Left kidney (tissue), 8 donors: ENCODE measurements around the gene ICAM4. TPM values are rescaled to one million over a fixed set of nuclear protein-coding genes. Genes with fewer than 3 reads are reported as not detected.
"Not testable (repeated sequence)": the region's sequence is repeated elsewhere in the genome, so short reads cannot be mapped to it uniquely, and the experiment has no call there.

Experiments
- DNase-seq: peaks from one replicate; pipeline ENCODE4 v3.0.0-alpha.2; 2013
- long read RNA-seq, 8 donors: transcript quantifications; one replicate each; lab custom pipeline, GENCODE V29; 2026
- polyA plus RNA-seq: library from polyadenylated mRNA; unstranded; fragments of 120-200 nt; gene quantifications from one replicate; pipeline ENCODE4 v1.2.1, GENCODE V29; 2013; ENCODE audit not compliant: insufficient read length

Gene ICAM4, protein sequence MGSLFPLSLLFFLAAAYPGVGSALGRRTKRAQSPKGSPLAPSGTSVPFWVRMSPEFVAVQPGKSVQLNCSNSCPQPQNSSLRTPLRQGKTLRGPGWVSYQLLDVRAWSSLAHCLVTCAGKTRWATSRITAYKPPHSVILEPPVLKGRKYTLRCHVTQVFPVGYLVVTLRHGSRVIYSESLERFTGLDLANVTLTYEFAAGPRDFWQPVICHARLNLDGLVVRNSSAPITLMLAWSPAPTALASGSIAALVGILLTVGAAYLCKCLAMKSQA
- polyA plus RNA-seq: 0.37 TPM
- long read RNA-seq, donor 1: 0 reads
- long read RNA-seq, donor 2: 0 reads
- long read RNA-seq, donor 3: 0 reads
- long read RNA-seq, donor 4: 0 reads
- long read RNA-seq, donor 5: 0 reads
- long read RNA-seq, donor 6: 0 reads
- long read RNA-seq, donor 7: 0 reads
- long read RNA-seq, donor 8: 0 reads

DNA sequence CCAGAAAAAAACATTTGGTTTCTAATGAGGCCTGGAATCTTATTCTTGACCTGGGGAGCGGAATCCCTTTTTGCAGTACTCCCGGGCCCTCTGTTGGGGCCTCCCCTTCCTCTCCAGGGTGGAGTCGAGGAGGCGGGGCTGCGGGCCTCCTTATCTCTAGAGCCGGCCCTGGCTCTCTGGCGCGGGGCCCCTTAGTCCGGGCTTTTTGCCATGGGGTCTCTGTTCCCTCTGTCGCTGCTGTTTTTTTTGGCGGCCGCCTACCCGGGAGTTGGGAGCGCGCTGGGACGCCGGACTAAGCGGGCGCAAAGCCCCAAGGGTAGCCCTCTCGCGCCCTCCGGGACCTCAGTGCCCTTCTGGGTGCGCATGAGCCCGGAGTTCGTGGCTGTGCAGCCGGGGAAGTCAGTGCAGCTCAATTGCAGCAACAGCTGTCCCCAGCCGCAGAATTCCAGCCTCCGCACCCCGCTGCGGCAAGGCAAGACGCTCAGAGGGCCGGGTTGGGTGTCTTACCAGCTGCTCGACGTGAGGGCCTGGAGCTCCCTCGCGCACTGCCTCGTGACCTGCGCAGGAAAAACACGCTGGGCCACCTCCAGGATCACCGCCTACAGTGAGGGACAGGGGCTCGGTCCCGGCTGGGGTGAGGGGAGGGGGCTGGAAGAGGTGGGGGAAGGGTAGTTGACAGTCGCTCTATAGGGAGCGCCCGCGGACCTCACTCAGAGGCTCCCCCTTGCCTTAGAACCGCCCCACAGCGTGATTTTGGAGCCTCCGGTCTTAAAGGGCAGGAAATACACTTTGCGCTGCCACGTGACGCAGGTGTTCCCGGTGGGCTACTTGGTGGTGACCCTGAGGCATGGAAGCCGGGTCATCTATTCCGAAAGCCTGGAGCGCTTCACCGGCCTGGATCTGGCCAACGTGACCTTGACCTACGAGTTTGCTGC lies at the start of gene ICAM4:
Gene ICAM4, plus strand, starts transcription at position 153 of the 935 bp plus-strand sequence. Its CDS starts 58 bp downstream, at position 211.
- DNase-seq: peak; percentile 81

DNA sequence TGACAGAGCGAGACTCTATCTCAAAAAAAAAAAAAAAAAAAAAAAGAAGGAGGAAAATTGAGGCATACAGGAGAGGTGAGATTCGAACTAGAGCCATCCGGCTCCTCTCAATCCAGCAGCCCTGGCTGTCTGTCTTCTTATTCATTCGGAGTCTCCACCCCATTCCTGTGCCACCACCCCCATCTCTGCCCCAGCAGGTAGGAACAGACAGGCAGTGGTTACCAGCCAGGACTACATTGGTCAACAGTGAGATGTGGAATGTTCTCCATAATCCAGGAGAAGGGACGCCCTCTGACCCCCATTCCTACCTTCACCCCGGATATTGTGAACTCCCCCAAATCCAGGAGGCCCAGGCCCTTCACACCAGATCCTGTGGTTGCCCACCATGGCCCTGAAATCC lies 49.1 kb upstream of the ICAM4 start:
- DNase-seq: no peak

DNA sequence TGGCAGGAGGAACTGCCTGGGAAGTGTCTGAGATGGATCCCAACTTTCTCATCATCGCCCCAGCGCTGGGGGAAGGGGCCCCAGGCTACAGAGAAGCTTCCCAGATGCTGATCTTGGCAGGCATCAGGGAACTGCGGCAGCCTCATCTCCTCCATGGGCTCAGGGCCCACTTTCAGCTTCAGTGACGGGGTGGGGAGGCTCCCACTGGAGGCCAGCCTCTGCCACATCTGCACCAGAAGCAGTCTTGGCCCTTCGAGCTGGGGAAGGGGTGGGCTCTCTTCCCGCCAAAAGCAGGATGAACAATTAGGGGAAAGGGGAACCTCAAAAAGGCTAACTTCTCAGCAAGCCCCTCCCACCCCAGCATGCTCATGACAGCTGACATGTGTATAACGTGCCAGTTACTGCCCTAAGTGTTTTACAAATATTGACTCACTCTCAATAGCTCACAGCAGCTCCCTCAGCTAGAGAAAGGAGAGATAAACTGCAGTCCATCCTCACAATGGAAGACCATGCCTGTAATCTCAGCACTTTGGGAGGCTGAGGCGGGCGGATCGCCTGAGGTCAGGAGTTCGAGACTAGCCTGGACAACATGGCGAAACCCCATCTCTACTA lies 48.5 kb upstream of the ICAM4 start:
- DNase-seq: peak; percentile 56

DNA sequence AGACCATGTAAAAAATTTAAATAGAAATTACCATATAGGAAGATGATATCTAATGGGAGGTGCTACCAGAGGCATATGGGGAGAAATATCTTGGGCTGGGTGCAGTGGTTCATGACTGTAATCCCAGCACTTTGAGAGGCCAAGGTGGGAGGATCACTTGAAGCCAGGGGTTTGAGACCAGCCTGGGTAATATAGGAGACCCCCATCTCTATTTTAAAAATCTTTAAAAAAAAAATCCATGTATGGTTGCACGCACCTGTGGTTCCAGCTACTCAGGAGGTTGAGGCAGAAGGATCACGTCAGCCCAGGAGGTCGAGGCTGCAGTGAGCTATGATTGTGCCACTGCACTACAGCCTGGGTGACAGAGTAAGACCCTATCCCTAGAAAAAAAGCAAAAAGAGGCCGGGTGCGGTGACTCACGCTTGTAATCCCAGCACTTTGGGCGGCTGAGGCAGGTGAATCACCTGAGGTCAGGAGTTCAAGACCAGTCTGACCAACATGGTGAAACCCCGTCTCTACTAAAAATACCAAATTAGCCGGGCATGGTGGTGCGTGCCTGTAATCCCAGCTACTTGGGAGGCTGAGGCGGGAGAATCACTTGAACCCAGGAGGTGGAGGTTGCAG lies 44.8 kb upstream of the ICAM4 start:
- DNase-seq: not testable (repeated sequence)

DNA sequence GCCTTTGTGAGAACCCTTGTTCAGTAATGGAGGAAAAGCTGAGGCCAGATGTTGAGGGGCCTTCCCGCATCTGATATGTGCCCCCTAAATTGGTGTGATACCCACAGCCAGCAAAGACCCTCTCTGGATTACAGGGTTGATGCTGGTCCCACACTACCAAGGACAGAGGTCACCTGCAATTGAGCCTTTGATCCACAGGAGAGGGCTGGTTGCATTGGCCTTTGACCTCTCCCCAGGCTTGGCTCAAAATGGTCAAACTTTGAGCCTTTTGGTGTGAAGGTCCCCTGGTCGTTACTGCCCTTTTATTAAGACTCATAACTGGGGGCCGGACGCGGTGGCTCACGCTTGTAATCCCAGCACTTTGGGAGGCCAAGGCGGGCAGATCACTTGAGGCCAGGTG lies 43.1 kb upstream of the ICAM4 start:
- DNase-seq: no peak

DNA sequence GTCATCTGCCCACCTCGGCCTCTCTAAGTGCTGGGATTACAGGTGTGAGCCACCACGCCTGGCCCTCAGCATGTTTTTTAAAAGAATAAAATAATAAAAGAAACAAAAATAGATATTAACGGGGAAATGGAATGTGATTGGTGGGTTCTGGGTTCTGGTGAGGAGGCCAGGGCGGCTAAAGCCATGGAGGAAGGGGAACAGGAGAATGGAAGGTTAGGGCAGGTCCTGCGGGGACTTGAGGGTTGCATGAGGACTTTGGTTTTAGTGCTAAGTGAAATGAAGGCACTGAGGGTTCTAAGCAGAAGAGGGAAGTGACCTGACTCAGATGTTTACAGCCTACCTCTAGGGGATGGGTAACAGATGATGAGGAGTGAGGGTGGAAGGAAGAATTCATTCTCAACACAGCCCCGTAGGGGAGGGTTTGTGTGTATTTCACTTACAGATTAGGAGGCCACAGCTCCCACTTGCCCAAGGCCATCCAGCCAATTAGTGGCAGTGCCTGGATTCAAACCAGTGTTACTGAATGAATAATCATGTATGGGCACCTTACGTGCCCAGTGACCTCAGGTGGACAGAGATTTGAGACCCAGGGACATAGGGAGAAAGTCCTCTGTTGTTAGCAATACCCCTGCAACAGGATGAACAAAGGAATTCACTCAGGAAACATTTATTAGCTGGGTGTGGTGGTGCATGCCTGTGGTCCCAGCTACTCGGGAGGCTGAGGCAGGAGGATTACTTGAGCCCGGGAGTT lies 41.4 kb upstream of the ICAM4 start:
- DNase-seq: no peak

DNA sequence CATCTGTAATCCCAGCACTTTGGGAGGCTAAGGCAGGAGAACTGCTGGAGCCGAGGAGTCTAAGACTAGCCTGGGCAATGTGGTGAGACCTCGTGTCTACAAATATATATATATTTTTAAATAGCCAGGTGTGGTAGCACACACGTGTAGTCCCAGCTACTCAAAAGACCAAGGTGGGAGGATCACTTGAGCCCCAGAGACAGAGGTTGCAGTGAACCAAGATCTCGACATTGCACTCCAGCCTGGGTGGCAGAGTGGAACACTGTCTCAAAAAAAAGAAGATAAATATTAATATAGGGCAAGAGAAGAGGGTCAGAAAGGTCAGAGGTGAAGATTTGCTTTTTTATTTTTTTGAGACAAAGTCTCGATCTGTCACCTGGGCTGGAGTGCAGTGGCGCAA lies 40.2 kb upstream of the ICAM4 start:
- no peak for DNase-seq

DNA sequence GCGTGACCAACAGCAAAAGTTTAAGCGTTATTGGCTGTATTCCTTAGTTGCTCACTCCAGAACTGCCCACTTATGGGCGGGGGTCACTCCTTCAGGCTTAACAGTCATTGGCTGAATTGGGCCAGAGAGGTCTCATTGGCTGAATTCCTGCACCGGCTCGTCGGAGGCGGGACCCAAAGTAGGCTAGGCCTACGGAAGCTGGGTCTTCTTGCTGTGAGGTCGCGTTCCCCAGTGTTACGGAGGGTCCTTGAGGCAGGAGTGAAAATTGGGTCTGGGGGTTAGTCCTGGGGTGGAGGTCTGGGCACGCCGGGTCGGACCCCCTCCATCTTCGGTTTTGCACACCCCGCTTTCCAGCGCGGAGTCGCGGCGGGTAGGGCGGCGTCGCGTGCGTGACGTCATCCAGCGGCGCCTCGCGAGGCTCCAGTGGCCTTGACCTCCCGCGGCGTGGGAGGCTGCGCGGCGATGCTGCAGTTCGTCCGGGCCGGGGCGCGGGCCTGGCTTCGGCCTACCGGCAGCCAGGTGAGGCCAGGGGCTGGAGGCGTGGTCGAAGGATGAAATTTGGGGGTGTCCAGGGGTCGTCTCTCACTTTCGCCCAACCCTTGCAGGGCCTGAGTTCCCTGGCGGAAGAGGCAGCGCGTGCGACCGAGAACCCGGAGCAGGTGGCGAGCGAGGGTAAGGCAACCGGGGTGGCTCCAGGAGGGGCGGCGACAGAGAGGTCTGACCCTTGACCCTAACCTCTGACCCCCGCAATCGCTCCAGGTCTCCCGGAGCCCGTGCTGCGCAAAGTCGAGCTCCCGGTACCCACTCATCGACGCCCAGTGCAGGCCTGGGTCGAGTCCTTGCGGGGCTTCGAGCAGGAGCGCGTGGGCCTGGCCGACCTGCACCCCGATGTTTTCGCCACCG lies 34.7 kb upstream of the ICAM4 start, which contains the start of gene MRPL4:
Gene MRPL4, plus strand, starts transcription at position 423 of the 903 bp plus-strand sequence. Its CDS starts 40 bp downstream, at position 463.
- peak; percentile 98 for DNase-seq

DNA sequence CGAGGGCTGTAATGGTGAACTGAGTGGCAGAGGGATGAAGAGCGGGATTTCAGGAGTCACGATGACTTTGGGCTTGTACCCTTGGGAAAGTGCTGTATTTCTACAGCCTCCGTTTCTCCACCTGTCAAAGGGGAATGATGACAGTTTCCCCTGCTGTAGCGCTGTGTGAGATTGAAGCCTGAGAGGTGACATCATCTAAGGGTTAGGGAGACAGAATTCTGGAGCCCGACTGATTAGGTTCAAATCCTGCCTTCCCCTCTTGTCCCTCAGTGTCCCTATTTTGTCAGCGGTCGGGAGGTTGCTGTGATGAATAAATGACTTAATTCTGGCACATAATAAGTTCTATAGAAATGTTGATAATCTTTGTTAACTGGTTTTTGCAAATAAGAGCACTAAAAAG lies 34.0 kb upstream of the ICAM4 start:
- no peak for DNase-seq

DNA sequence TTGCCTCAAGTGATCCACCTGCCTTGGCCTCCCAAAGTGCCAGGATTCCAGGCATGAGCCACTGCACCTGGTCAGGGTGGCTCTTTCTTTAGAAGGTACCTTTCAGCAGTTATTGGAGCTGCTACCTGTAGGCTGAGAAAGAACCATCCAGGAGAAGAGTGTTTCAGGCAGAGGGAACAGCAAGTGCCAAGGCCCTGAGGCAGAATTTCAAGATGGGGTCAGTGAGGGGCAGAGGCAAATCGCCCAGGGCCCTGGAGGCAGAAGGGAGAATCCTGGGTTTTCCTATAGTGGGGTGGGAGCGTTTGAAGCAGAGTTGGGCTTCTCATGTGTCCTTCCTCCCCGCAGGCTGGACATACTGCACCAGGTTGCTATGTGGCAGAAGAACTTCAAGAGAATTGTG lies 32.5 kb upstream of the ICAM4 start:
- no peak for DNase-seq

DNA sequence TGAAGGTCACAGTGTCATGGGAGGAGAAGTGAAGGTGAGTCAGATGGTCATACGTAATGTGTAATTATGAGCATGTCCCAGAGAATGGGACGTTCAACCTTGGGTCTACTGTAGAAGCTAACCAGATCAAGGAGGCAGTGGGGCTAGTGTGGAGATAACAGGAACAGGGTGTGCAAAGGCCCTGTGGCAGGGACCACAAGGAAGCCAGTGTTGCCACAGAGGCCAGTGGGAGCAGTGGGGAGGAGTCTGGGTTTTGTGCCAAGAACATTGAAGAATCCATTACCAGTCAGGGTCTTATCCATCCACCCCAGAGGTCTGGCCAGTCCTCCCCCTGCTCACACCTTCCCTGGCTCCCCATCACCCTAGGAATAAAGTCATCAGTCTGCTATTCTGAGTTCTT lies 31.4 kb upstream of the ICAM4 start:
- DNase-seq: no peak

DNA sequence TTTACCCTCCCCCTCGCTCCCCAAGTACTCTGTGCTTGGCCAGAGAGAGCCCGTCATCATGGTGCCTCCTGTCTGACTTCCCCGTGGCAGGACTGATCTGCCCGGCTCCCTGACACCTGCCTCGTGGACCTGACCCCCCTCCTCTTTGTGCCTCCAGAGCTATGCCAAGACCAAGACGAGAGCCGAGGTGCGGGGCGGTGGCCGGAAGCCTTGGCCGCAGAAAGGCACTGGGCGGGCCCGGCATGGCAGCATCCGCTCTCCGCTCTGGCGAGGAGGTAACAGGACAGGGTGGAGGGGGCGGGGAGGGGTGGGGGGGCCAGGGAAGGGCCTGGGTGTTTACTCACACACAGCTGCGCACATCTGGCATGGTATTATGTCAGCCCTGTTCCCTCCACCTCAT lies 30.2 kb upstream of the ICAM4 start:
- DNase-seq: no peak

DNA sequence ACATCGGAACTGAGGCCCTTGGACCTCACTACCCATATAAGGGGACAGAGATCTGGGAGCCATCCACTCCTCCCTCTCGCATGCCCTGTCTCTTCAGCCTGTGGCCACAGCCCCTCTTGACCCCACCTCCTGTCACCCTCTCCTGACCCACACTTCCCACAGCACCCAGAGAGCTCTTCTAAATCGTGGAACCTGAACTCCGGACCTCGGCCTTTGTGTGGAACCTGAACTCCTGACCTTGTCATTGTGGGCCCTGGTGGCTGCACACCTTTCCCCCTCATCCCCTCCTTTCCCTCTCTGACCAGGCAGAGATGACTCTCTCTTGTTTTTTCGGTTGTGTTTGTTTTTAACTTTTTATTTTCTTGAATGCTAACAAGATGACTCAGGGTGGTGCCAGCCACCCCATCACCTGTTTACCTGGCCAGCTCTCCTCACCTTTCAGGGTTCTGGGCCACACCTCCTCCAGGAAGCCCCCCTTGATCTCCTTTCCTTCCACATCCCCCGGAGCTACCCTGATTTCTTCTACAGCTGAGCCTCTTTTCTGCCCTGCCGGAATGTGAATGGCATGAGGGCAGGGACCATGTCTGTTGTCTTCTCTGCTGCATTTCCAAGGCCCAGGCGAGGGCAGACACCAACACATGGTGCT lies 29.7 kb upstream of the ICAM4 start:
- DNase-seq: no peak

DNA sequence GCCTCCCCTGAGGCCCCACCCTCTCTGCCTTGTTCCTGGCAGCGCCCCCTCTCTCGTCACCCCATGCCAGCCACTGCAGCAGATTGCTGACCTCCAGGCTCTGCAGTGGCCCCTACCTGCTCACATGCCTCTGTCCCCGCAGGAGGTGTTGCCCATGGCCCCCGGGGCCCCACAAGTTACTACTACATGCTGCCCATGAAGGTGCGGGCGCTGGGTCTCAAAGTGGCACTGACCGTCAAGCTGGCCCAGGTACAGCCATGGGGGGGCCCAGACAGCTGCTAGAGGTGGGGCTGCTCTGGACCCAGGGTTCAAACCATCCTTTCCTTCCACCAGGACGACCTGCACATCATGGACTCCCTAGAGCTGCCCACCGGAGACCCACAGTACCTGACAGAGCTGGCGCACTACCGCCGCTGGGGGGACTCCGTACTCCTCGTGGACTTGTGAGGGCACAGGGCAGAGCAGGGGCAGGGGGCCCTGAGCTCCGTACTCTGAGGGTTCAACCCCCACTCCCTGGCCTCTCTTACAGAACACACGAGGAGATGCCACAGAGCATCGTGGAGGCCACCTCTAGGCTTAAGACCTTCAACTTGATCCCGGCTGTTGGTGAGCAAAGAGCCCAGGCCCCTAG lies 28.6 kb upstream of the ICAM4 start:
- no peak for DNase-seq

DNA sequence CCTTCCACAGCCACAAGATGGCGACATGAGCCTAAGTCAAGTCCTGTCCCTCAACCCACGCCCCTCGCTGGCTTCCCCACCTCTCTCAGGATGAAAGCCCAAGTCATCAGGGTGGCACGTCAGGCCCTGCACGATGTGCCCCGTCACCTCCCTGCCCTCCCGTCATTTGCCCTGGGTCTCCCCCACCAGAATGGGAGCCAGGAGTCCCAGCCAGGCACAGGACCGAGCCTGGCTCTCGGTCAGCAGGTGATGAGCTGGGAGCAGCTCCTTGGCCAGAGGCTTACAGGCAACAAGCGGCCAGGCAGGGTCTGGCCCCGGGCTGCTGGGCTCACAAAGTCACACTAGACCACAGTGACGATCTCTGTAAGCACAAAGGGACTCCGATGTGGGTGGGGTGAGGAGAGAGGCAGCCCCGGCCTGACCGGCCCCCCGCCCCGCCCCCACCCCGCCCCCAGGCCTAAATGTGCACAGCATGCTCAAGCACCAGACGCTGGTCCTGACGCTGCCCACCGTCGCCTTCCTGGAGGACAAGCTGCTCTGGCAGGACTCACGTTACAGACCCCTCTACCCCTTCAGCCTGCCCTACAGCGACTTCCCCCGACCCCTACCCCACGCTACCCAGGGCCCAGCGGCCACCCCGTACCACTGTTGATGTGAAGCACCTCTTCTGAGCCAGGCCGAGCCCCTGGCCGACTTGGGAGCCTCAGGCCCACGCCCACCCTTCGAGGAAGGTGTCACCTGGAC lies 27.4 kb upstream of the ICAM4 start:
- peak; percentile 87 for DNase-seq

DNA sequence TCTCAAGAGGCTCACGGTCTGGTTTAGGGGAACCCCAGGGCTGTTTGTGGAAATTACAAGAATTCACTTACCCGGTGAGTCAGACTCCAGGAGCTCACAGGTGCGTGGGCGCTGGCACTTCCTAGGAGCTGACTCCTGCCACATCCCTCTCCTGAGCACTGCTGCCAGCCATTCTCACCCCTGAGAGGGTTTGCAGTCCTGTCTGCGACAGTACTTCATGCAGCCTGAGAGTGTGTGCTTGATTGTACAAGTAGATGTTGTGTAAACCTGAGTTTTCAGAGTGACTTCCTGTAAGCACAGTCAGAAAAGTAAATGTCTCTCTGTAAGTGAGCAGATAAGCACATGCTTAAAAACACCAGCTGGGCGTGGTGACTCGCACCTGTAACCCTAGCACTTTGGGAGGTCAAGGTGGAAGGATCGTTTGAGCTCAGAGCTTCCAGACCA lies 26.6 kb upstream of the ICAM4 start:
- DNase-seq: no peak

DNA sequence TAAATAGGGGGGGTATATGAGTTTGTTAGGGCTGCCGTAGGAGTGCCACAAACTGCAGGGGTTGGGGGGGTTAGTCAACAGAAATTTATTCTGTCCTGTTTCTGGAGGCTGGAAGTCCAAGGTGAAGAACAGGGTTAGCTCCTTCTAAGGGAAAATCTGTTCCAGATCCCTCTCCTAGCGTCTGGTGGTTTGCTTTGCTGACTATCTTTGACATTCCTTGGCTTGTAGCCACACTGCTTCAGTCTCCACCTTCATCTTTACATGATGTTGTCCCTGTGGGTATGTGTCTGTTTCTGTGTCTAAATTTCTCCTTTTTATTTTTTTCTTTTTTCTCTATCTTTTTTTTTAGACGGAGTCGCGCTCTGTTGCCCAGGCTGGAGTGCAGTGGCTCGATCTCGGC lies 24.0 kb upstream of the ICAM4 start:
- no peak for DNase-seq

DNA sequence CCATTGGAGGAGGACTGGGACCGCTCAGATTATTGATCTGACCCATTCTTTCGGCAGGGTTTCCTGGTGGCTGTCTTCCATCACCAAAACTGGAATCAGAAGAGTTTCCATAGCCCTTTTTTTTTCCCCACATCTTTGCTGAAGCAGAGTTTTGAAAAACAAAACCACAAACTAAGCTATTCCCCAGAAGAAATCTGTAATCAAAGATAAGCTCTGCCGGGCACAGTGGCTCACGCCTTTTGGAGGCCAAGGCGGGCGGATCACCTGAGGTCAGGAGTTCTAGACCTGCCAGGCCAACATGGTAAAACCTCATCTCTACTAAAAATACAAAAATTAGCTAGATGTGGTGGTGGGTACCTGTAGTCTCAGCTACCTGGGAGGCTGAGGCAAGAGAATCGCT lies 20.0 kb upstream of the ICAM4 start:
- no peak for DNase-seq
